ENCODE results near the gene STON2. TPM values are rescaled to one million over a fixed set of nuclear protein-coding genes. Genes with fewer than 3 reads are reported as not detected.

The STON2 gene
- total RNA-seq, 1 experiment from 2014 or later: not detected

- Histone ChIP-seq H3K9me3 (no peaks in the 10 kb centered on the region), H3K4me3 (no peak overlapping the region), H3K36me3 (no peaks in the 10 kb centered on the region), H3K27me3 (no peaks in the 10 kb centered on the region)
- no peak for DNase-seq
These were observed 123.8 kb downstream of the STON2 start for GRCh38 chr14:81276073-81277069.

- Histone ChIP-seq H3K9me3 (no peaks in the 10 kb centered on the region), H3K27me3 (no peaks in the 10 kb centered on the region), H3K36me3 (no peaks in the 10 kb centered on the region), H3K4me3 (no peak overlapping the region)
- DNase-seq: no peak
These were observed 124.6 kb downstream of the STON2 start for GRCh38 chr14:81275305-81276072.

DNA sequence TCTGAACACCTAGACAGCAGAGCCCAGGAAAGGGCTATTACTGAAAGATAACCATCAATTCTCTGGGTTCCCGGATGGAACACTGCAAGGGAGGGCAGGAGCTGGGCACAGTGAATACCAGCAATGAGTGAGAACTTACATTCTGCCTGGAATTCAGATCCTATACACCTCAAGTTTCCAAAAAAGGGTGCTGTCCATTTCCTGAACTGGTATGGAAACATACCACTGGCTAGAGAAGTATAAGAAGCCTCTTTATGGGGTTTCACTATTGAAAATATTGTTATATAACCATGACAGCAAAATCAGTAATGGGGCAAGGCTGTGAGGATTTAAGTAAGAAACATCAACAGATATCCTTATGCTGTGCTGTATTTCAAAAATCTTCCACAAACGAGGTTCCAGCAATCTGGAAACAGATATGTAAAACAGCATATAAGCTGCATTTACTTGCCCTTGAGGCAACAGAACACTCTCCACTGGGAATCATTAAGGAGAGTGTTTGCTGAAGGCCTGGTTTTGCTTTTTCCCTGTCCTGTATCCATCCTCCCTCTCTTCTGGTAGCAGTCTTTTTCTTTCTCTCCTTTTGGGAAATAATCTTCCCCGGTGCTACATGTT, 126.1 kb downstream of the STON2 start:
- Histone ChIP-seq H3K27me3 (no peaks in the 10 kb centered on the region), H3K9me3 (no peaks in the 10 kb centered on the region), H3K36me3 (no peaks in the 10 kb centered on the region), H3K4me3 (no peak overlapping the region)
- no peak for DNase-seq

GRCh38 chr14:81273521-81273920, 126.6 kb downstream of the STON2 start:
- no peak for DNase-seq
- Histone ChIP-seq H3K36me3 (no peaks in the 10 kb centered on the region), H3K27me3 (no peaks in the 10 kb centered on the region), H3K4me3 (no peak overlapping the region), H3K9me3 (no peaks in the 10 kb centered on the region)

DNA sequence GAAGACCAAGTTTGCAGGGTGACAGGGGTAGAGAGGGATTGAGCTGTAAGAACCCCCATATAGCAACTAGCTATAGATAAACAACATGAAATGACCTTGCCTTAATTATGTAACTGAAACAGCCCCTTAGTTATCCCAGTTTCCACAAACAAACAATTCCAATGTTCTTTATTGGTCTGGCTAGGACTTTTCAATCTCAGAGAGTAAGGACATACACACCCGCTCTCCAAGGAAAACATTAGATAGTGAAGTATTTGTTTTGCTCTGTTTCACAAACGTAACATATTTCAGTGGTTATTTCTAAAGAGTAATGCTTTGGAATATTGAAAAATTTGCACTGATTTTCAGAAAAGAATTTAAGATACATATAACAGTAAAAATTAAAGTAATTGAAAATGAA, 127.8 kb downstream of the STON2 start:
- DNase-seq: no peak
- H3K9me3 ChIP-seq: no peaks in the 10 kb centered on the region
- H3K4me3 ChIP-seq: no peak overlapping the region
- H3K27me3 ChIP-seq: no peaks in the 10 kb centered on the region
- no peaks in the 10 kb centered on the region for H3K36me3 ChIP-seq

DNA sequence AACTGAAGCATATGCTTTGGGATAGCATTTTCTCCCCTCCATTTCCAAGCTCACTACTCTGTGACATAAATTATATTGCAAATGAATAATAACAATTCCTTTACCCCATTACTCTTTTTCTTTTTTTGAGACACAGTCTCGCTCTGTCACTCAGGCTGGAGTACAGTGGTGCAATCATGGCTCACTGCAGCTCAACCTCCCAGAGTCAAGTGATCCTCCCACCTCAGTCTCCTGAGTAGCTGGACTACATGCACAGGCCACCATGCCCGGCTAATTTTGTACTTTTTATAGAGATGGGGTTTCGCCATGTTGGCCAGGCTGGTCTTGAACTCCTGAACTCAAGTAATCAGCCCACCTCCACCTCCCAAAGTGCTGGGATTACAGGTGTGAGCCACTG, 130.1 kb downstream of the STON2 start:
- no peaks in the 10 kb centered on the region for H3K9me3 ChIP-seq
- H3K27me3 ChIP-seq: no peaks in the 10 kb centered on the region
- no peak overlapping the region for H3K4me3 ChIP-seq
- DNase-seq: no peak
- H3K36me3 ChIP-seq: no peaks in the 10 kb centered on the region

- Histone ChIP-seq H3K9me3 (no peaks in the 10 kb centered on the region), H3K4me3 (no peak overlapping the region), H3K27me3 (no peaks in the 10 kb centered on the region), H3K36me3 (no peaks in the 10 kb centered on the region)
- DNase-seq: no peak
These were observed 130.8 kb downstream of the STON2 start for GRCh38 chr14:81269100-81269978.

DNA sequence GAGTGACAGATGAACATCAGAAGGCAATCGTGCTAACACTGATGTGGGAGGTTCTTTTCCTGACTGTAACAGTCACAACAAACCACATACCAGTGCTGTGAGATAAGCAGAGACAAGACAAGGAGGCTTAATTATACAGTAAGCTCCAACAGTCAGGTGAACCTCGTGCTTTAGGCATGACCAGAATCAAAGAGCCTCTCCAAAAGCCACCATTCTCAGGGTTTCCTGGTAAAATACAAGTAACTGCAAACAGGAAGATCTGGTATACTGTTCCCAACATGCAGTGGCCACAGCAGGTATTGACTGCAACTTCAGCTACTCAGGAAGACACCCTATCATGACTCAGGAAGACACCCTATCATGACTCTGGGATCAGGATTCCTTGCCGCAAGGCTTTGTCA, 132.1 kb downstream of the STON2 start:
- no peak for DNase-seq
- Histone ChIP-seq H3K4me3 (no peak overlapping the region), H3K36me3 (no peaks in the 10 kb centered on the region), H3K27me3 (no peaks in the 10 kb centered on the region), H3K9me3 (no peaks in the 10 kb centered on the region)

- no peaks in the 10 kb centered on the region for H3K36me3 ChIP-seq
- H3K27me3 ChIP-seq: 0 out of 2 replicates have a peak, but pooled peaks cover 3% of the 10 kb centered on the region
These were observed 134.4 kb downstream of the STON2 start for GRCh38 chr14:81265636-81266169.

DNA sequence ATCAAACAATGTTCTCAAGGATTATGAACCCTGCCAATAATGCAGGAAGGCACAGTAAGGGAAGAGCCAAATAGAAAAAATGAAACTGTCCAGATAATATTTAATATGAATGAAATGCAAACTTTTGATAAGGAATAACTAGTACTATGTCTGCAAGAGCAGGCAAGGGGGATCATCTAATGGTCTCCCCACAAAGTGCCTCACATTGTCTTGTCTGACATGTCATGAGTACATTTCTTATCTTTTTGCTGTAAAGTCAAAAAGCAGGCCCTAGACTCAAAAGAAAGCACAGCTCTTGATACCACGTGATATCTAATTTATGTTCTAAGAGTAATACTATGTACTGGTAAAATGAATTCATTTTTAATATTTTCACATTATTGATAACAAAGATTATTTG, 135.5 kb downstream of the STON2 start:
- no peak for DNase-seq
- Histone ChIP-seq H3K9me3 (no peaks in the 10 kb centered on the region), H3K4me3 (no peak overlapping the region), H3K27me3 (0 out of 2 replicates have a peak, but pooled peaks cover 3% of the 10 kb centered on the region), H3K36me3 (no peaks in the 10 kb centered on the region)

More at GRCh38 chr14:81265636-81266169, 134.4 kb downstream of the STON2 start:
- Histone ChIP-seq H3K9me3 (no peaks in the 10 kb centered on the region), H3K4me3 (no peak overlapping the region)
- no peak for DNase-seq

GRCh38 chr14:81263777-81264410, 136.2 kb downstream of the STON2 start:
- Histone ChIP-seq H3K4me3 (no peak overlapping the region), H3K27me3 (0 out of 2 replicates have a peak, but pooled peaks cover 3% of the 10 kb centered on the region), H3K36me3 (no peaks in the 10 kb centered on the region), H3K9me3 (no peaks in the 10 kb centered on the region)
- DNase-seq: no peak

GRCh38 chr14:81261176-81261575, 138.9 kb downstream of the STON2 start:
- H3K9me3 ChIP-seq: no peaks in the 10 kb centered on the region
- DNase-seq: no peak
- H3K4me3 ChIP-seq: no peak overlapping the region
- H3K27me3 ChIP-seq: 0 out of 2 replicates have a peak, but pooled peaks cover 3% of the 10 kb centered on the region
- no peaks in the 10 kb centered on the region for H3K36me3 ChIP-seq

- Histone ChIP-seq H3K36me3 (no peaks in the 10 kb centered on the region), H3K4me3 (no peak overlapping the region), H3K27me3 (0 out of 2 replicates have a peak, but pooled peaks cover 3% of the 10 kb centered on the region), H3K9me3 (no peaks in the 10 kb centered on the region)
- DNase-seq: no peak
These were observed 139.4 kb downstream of the STON2 start for GRCh38 chr14:81260732-81261131.

DNA sequence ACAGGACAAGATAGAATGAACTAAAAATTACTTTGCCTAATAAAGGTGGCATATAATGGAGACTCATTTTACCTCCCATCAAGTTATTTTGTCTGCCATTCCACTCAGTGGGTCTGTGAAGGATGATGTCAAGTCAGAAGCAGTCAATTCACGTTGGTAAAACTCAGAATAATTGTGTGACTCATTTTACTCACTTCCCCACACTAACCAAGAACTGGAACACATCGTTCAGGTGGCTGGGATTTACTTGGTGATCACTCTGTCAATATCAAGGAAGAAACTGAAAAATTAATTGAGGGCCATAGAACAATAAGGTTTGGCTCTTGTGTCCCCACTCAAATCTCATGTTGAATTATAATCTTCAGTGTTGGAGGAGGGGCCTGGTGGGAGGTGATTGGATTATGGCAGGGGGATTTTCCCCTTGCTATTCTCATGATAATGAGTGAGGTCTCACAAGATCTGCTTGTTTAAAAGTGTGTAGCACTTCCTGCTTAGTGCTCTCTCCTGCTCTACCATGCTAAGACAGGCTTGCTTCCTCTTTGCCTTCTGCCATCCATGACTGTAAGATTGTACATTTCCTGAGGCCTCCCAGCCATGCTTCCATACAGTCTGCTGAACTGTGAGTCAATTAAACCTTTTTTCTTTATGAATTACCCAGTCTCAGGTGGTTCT, 143.7 kb downstream of the STON2 start:
- H3K4me3 ChIP-seq: no peak overlapping the region
- H3K36me3 ChIP-seq: no peaks in the 10 kb centered on the region
- H3K9me3 ChIP-seq: no peaks in the 10 kb centered on the region
- no peaks in the 10 kb centered on the region for H3K27me3 ChIP-seq
- DNase-seq: no peak

- no peak for DNase-seq
- Histone ChIP-seq H3K27me3 (no peaks in the 10 kb centered on the region), H3K9me3 (no peaks in the 10 kb centered on the region), H3K36me3 (no peaks in the 10 kb centered on the region), H3K4me3 (no peak overlapping the region)
These were observed 147.8 kb downstream of the STON2 start for GRCh38 chr14:81252278-81252677.
